NCI-H1105 (cell line): ENCODE data around the gene CCDC116.

Experiments
- DNase-seq: peaks from one replicate; lab custom pipeline; 2025; lab: John Stamatoyannopoulos, UW

The CCDC116 gene

GRCh38 chr22:21681566-21682370 lies 49.2 kb downstream of the CCDC116 start:
- no peak for DNase-seq

DNA sequence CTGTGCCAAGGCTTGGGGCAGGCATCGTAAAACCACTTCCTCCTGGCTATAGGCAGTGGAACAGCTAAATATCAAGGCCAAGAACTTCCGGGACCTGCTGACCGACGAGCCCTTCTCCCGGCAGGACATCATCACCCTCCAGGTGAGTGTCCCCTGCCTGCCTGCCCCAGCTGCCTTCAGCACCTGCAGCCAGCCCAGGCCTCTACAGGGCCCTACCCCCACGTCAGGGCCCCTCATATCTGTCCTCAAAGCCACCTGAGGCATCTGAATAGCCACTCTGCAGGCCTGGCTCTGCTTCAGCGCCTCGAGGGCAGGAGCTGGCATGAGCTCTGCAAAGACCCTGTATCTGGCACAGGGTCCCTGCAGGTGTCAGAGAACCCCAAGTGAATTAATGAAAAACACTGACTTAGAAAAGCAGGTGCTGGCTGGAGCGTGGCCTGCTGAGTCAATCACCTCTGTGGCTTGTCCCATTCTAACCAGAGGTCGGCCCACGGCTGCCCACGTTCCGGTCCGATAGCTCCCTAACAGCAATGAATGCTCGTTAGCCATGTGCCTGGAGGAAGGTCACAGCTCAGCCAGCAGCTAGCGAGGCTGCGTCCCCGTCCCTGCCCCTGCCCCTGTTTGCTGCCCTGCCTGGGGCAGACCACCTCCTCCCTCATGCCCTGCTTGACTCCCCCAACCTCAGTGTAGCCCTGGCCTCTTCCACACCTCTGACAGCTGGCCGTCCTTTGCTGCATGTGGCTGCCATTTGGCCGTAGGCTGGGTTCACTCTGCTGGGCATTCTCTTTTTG lies 50.0 kb downstream of the CCDC116 start:
- DNase-seq: no peak

DNA sequence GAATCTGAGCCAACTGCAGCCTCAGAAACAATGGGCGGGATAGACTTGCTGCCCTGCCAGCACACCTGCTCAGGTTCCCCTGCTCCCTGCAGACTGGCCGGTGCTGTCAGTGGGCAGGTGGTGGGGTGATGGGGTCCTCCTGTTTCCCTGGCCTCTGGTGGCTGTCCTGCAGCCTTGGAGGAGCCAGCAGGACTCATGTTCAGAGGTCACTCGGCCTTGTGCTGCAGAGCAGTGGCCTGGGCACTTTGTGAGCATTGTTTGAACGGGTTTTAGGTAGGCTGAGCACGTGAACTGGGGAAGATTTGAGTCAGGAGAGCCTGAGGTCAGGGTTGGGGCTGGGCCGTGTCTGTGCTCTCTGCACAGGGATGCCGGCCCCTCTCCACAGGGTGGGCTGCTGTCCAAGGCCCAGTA lies 50.8 kb downstream of the CCDC116 start:
- no peak for DNase-seq

- no peak for DNase-seq
Measured at GRCh38 chr22:21684492-21685163, 52.1 kb downstream of the CCDC116 start.

GRCh38 chr22:21685164-21685513 lies 52.6 kb downstream of the CCDC116 start:
- no peak for DNase-seq

DNA sequence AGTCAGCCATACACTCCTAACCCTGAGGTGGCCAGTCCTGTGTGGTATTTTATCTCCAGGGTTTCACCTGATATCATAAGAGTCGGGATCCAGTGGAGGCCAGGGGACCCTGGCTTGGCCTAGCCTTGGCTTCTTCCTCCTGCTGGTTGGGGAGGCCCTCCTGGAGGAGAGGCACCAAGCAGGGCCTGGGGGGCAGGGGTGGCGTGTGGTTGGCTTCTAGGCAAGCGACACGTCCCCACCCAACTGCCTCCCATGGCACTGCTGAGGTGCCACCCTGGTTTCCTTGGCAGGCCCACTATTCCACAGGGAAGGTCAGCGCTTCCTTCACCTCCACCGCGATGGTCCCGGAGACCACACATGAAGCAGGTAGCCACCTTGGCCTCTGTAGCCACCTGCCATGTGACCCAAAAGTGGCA lies 53.6 kb downstream of the CCDC116 start:
- DNase-seq: no peak
